HCT116 (cell line): ENCODE data around the gene LRRC56. TPM values are rescaled to one million over a fixed set of nuclear protein-coding genes. Genes with fewer than 3 reads are reported as not detected.

Experiments used
- ATAC-seq: fragments of 200-7000 bp; cut with Tn5 transposase; 2 replicates; pipeline ENCODE4 v1.9.1; 2020; ENCODE audit warnings: mild to moderate bottlenecking, moderate library complexity
- BruUV-seq: library from RNA; stranded (reverse); fragments of 400-500 nt; replicated peaks from 2 replicates; lab custom pipeline; 2021; lab: Mats Ljungman, UMichigan
- CTCF ChIA-PET: fragments of 300-600 bp; sonication (Branson Sonifier 250); formaldehyde crosslinking; loops from one replicate; lab custom pipeline; 2021; ENCODE audit warnings: antibody characterized with exemption; lab: Charles Lee
- POLR2A ChIA-PET: fragments of 300-600, 350-600 bp; sonication (Branson Sonifier 250); formaldehyde crosslinking; loops from one replicate; lab custom pipeline; 2021; ENCODE audit warnings: antibody characterized with exemption; lab: Charles Lee
- RAD21 ChIA-PET, 2 experiments: fragments of 300-600 bp; sonication (Branson Sonifier 250); formaldehyde crosslinking; loops; one replicate each; lab custom pipeline; 2023; ENCODE audit warnings: low total read pairs in 2 of 2; ENCODE audit not compliant: uncharacterized antibody in 2 of 2, unreplicated experiment in 2 of 2, low non-redundant PET in 1 of 2; lab: Charles Lee
- DNase-seq: peaks from one replicate; pipeline ENCODE4 v3.0.0-alpha.2; 2010; ENCODE audit warnings: low read depth, low spot score
- H2AFZ ChIP-seq: fragments of 200-600 bp; shearing (Covaris generic), sonication (generic); 2 replicates; pipeline ENCODE4 v1.6.1; 2017; ENCODE audit warnings: low read depth, mixed run types, mixed read lengths, antibody characterized with exemption, low read length; ENCODE audit not compliant: poor library complexity, severe bottlenecking
- H3K27ac ChIP-seq: 2 replicates; pipeline ENCODE4 v1.5.1; 2012; ENCODE audit warnings: low read depth, low read length
- H3K27me3 ChIP-seq: fragments of 200-600 bp; sonication (generic); 2 replicates; pipeline ENCODE4 v1.6.1; 2016; ENCODE audit warnings: mixed run types, low read length, mixed read lengths; ENCODE audit not compliant: insufficient read depth
- H3K36me3 ChIP-seq, 2 experiments: fragments of 200-500 bp in 1 of 2; fragments of 200-600 bp in 1 of 2; sonication (Bioruptor generic) in 1 of 2; sonication (generic) in 1 of 2; 2 replicates each; pipeline versions ENCODE4 v1.5.1 to v1.6.1; 2014 to 2016; ENCODE audit warnings: low read length in 2 of 2, inconsistent platforms in 1 of 2, mixed read lengths in 1 of 2, mixed run types in 1 of 2; ENCODE audit not compliant: insufficient read depth in 2 of 2, control insufficient read depth in 1 of 2
- H3K4me1 ChIP-seq, 2 experiments: fragments of 200-600 bp in 1 of 2; sonication (generic) in 1 of 2; 2 replicates each; pipeline versions ENCODE4 v1.5.1 to v1.6.1; 2012 to 2017; ENCODE audit warnings: low read length in 2 of 2, inconsistent platforms in 1 of 2, mild to moderate bottlenecking in 1 of 2, mixed read lengths in 1 of 2, mixed run types in 1 of 2, moderate library complexity in 1 of 2; ENCODE audit not compliant: insufficient read depth in 2 of 2, control insufficient read depth in 1 of 2
- H3K4me2 ChIP-seq: fragments of 200-600 bp; sonication (generic); 2 replicates; pipeline ENCODE4 v1.6.1; 2017; ENCODE audit warnings: mixed run types, low read length, mixed read lengths
- H3K4me3 ChIP-seq, 2 experiments: fragments of 200-600 bp in 1 of 2; sonication (generic) in 1 of 2; replicated peaks in 1 of 2; 2 replicates each; pipeline ENCODE4 v1.5.1; 2011 to 2016; ENCODE audit warnings: low read length in 2 of 2, control low read depth in 1 of 2, low read depth in 1 of 2, mild to moderate bottlenecking in 1 of 2, mixed read lengths in 1 of 2, mixed run types in 1 of 2
- H3K79me2 ChIP-seq: fragments of 200-600 bp; sonication (generic); 2 replicates; pipeline ENCODE4 v1.6.1; 2017; ENCODE audit warnings: mild to moderate bottlenecking, mixed run types, low read length, moderate library complexity, mixed read lengths; ENCODE audit not compliant: insufficient read depth
- H3K9ac ChIP-seq: fragments of 200-600 bp; sonication (generic); 2 replicates; pipeline ENCODE4 v1.6.1; 2016; ENCODE audit warnings: low read length, mixed read lengths
- H3K9me2 ChIP-seq: fragments of 200-600 bp; sonication (generic), shearing (Covaris generic); 2 replicates; pipeline ENCODE4 v1.6.1; 2017; ENCODE audit warnings: mixed run types, mild to moderate bottlenecking, moderate library complexity; ENCODE audit not compliant: insufficient read depth
- H3K9me3 ChIP-seq, 2 experiments: fragments of 200-500 bp in 1 of 2; fragments of 200-600 bp in 1 of 2; sonication (Bioruptor generic) in 1 of 2; sonication (generic) in 1 of 2; 2 replicates each; pipeline ENCODE4 v1.6.1; 2014 to 2017; ENCODE audit warnings: low read length in 2 of 2, mixed read lengths in 2 of 2, inconsistent platforms in 1 of 2, low read depth in 1 of 2, mild to moderate bottlenecking in 1 of 2, mixed run types in 1 of 2, moderate library complexity in 1 of 2; ENCODE audit not compliant: control insufficient read depth in 1 of 2, insufficient read depth in 1 of 2
- H4K20me1 ChIP-seq: fragments of 200-600 bp; sonication (generic), shearing (Covaris generic); 2 replicates; pipeline ENCODE4 v1.6.1; 2017; ENCODE audit warnings: mixed run types, mild to moderate bottlenecking, moderate library complexity; ENCODE audit not compliant: insufficient read depth
- CBX3 ChIP-seq: IDR thresholded peaks from 2 replicates; pipeline ENCODE4 v1.6.1; 2012; ENCODE audit warnings: low read depth
- ELF1 ChIP-seq: IDR thresholded peaks from 2 replicates; pipeline ENCODE4 v1.6.1; 2012; ENCODE audit warnings: low read depth, borderline replicate concordance
- EZH2 ChIP-seq: fragments of 200-600 bp; sonication (generic); IDR thresholded peaks from 2 replicates; pipeline ENCODE4 v1.6.1; 2017; ENCODE audit warnings: antibody characterized with exemption, mixed run types
- EZH2phosphoT487 ChIP-seq: fragments of 200-600 bp; IDR thresholded peaks from 2 replicates; pipeline ENCODE4 v1.6.1; 2018; ENCODE audit warnings: antibody characterized with exemption, borderline replicate concordance
- POLR2AphosphoS5 ChIP-seq: IDR thresholded peaks from 2 replicates; pipeline ENCODE4 v1.6.1; 2011; ENCODE audit warnings: mild to moderate bottlenecking, low read depth, low read length, moderate library complexity
- RAD21 ChIP-seq: IDR thresholded peaks from 2 replicates; pipeline ENCODE4 v1.6.1; 2012; ENCODE audit warnings: low read depth, mild to moderate bottlenecking
- ZNF274 ChIP-seq: fragments of 200-500 bp; sonication (Bioruptor generic); IDR thresholded peaks from 2 replicates; pipeline ENCODE4 v1.6.1; 2014; ENCODE audit warnings: mild to moderate bottlenecking, low read depth, low read length, inconsistent platforms
- intact Hi-C: fragments of 100-400 bp; cut with micrococcal nuclease; formaldehyde crosslinking; loops from 2 replicates; pipeline ENCODE4 v1.10.0; 2022
- total RNA-seq: library from RNA; stranded (reverse); gene quantifications from one replicate; pipeline ENCODE4 v1.2.1, GENCODE V29; 2021; ENCODE audit not compliant: unreplicated experiment
- TF ChIP-seq, protein P1 (sequence below), 3 experiments: fragments of 200-600 bp in 1 of 3; sonication (generic) in 1 of 3; IDR thresholded peaks in 2 of 3; conservative IDR thresholded peaks in 1 of 3; 2 replicates each; pipeline ENCODE4 v1.5.1; 2012 to 2017; ENCODE audit warnings: low read depth in 2 of 3, low read length in 2 of 3, antibody characterized with exemption in 1 of 3, borderline replicate concordance in 1 of 3, control low read depth in 1 of 3, mild to moderate bottlenecking in 1 of 3, mixed read lengths in 1 of 3, mixed run types in 1 of 3, moderate library complexity in 1 of 3; ENCODE audit not compliant: insufficient read depth in 1 of 3
- TF ChIP-seq, protein P2 (sequence below): IDR thresholded peaks from 2 replicates; pipeline ENCODE4 v1.6.1; 2012
- TF ChIP-seq, protein P3 (sequence below): IDR thresholded peaks from 2 replicates; pipeline ENCODE4 v1.6.1; 2011; ENCODE audit warnings: mild to moderate bottlenecking, low read length, moderate library complexity; ENCODE audit not compliant: insufficient replicate concordance; ENCODE audit errors: extremely low read depth

Gene LRRC56
- total RNA-seq, 1 experiment from 2014 or later, result 9.1 TPM

DNA sequence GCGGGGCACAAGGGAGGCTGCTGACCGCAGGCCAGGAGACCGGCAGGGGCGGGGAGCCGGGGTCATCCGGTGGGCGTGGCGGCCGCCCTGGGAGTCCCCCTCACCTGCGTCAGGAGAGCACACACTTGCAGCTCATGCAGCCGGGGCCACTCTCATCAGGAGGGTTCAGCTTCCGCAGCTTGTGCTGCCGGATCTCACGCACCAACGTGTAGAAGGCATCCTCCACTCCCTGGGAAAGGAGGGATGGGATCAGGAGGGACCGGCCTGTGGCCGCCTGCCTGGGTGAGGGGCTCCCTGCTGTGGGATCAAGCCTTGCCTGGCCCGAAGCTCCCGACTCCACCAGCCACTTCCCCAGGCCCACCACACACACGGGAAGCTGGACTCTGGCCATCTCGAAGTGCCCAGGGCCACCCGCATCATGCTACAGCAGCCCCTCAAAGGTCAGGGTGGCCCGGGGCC, 4.8 kb upstream of the LRRC56 start:
- DNase-seq (no peak), ATAC-seq (no peak)
- RAD21 ChIA-PET, result no interaction called here
- CTCF ChIA-PET, result no interaction called here
- Histone ChIP-seq H3K9me3 (no peaks in the 10 kb centered on the region), H3K36me3 (peaks cover 0 to 26% of the 10 kb centered on the region in 2 experiments; a peak in 2 of 4 replicates), H4K20me1 (no peaks in the 10 kb centered on the region), H3K27ac (no peak overlapping the region), H3K9ac (no peak overlapping the region), H2AFZ (no peak overlapping the region), H3K9me2 (no peaks in the 10 kb centered on the region), H3K79me2 (peaks cover 27% of the 10 kb centered on the region), H3K4me2 (no peak overlapping the region), H3K4me3 (no peak overlapping the region), H3K4me1 (peaks cover 6 to 24% of the 10 kb centered on the region in 2 experiments; a peak in 3 of 4 replicates), H3K27me3 (no peaks in the 10 kb centered on the region)
- BruUV-seq, result no TSS peak
- intact Hi-C loops, result no loop called here
- POLR2A ChIA-PET, result no interaction called here
- TF ChIP-seq ELF1 (no peak), EZH2 (no peak), RAD21 (no peak), EZH2phosphoT487 (no peak), POLR2AphosphoS5 (no peak)
- TF ChIP-seq, protein P1, sequence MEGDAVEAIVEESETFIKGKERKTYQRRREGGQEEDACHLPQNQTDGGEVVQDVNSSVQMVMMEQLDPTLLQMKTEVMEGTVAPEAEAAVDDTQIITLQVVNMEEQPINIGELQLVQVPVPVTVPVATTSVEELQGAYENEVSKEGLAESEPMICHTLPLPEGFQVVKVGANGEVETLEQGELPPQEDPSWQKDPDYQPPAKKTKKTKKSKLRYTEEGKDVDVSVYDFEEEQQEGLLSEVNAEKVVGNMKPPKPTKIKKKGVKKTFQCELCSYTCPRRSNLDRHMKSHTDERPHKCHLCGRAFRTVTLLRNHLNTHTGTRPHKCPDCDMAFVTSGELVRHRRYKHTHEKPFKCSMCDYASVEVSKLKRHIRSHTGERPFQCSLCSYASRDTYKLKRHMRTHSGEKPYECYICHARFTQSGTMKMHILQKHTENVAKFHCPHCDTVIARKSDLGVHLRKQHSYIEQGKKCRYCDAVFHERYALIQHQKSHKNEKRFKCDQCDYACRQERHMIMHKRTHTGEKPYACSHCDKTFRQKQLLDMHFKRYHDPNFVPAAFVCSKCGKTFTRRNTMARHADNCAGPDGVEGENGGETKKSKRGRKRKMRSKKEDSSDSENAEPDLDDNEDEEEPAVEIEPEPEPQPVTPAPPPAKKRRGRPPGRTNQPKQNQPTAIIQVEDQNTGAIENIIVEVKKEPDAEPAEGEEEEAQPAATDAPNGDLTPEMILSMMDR (IDR thresholded peaks at IDR 0.05 in 2 of 3, conservative IDR thresholded peaks at IDR 0.05 in 1 of 3; ENCODE audit: borderline replicate concordance in 1 of 3, insufficient read depth in 1 of 3, low read depth in 2 of 3, low read length in 2 of 3), result no peak

DNA sequence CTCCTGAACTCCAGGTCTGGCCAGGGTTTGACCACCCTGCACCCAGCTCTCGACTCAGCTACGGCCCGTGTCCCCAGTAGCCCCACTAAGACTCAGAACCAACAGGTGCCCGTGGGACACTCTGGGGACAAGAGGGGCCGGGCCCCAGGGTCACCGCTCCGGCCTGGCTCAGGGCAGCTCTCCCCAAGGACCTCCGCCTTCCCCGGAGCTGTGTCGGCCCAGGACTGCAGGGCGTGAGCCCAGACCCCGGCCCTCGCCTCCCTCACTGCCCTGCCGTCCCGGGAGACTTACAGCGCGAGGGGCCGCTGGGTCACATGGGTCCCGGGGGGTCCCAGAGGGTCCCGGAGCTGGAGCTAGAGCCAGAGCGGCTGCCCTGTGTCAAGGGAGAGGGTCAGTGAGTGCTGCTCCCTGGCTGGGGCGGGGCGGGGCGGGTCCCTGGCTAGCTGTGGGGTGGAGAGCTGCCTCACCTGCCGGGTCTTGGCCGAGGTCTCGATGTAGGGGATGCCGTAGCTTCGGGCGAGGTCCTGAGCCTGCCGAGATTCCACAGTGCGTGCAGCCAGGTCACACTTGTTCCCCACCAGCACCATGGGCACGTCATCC, 4.2 kb upstream of the LRRC56 start:
- ChIA-PET CTCF (no interaction called here), POLR2A (no interaction called here)
- H3K4me3 ChIP-seq, result no peak overlapping the region

More for the DNA sequence above, 4.2 kb upstream of the LRRC56 start:
- no peaks in the 10 kb centered on the region for H4K20me1 ChIP-seq
- TF ChIP-seq, protein P2, sequence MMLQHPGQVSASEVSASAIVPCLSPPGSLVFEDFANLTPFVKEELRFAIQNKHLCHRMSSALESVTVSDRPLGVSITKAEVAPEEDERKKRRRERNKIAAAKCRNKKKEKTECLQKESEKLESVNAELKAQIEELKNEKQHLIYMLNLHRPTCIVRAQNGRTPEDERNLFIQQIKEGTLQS, result no peak
- TF ChIP-seq ZNF274 (no peak), POLR2AphosphoS5 (no peak), EZH2 (no peak), CBX3 (no peak)
- TF ChIP-seq, protein P3, sequence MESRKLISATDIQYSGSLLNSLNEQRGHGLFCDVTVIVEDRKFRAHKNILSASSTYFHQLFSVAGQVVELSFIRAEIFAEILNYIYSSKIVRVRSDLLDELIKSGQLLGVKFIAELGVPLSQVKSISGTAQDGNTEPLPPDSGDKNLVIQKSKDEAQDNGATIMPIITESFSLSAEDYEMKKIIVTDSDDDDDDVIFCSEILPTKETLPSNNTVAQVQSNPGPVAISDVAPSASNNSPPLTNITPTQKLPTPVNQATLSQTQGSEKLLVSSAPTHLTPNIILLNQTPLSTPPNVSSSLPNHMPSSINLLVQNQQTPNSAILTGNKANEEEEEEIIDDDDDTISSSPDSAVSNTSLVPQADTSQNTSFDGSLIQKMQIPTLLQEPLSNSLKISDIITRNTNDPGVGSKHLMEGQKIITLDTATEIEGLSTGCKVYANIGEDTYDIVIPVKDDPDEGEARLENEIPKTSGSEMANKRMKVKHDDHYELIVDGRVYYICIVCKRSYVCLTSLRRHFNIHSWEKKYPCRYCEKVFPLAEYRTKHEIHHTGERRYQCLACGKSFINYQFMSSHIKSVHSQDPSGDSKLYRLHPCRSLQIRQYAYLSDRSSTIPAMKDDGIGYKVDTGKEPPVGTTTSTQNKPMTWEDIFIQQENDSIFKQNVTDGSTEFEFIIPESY, result no peak
- H3K4me1 ChIP-seq, result peaks cover 11 to 29% of the 10 kb centered on the region in 2 experiments; a peak in 3 of 4 replicates
- no peak for DNase-seq
- no peak overlapping the region for H2AFZ ChIP-seq
- RAD21 ChIA-PET, result no interaction called here
- H3K9me2 ChIP-seq, result no peaks in the 10 kb centered on the region
- no peak overlapping the region for H3K9ac ChIP-seq
- ATAC-seq, result no peak
- peaks cover 0 to 26% of the 10 kb centered on the region in 2 experiments; a peak in 2 of 4 replicates for H3K36me3 ChIP-seq
- no peak overlapping the region; the same call in 1 of the 2 replicates for H3K27ac ChIP-seq
- no TSS peak for BruUV-seq
- H3K4me2 ChIP-seq, result no peak overlapping the region
- no peaks in the 10 kb centered on the region for H3K9me3 ChIP-seq
- H3K27me3 ChIP-seq, result no peaks in the 10 kb centered on the region
- intact Hi-C loops, result no loop called here
- H3K79me2 ChIP-seq, result peaks cover 32% of the 10 kb centered on the region
